ENCODE measurements around the gene PLEKHB2.

- no peak for TF ChIP-seq CTCF (conservative IDR thresholded peaks at IDR 0.05)
- no peak for TF ChIP-seq ZFX (IDR thresholded peaks at IDR 0.05)
These were observed 38.7 kb downstream of the PLEKHB2 start for GRCh38 chr2:131143803-131144202.
